Nasal cavity respiratory epithelium epithelial cell of viscerocranial mucosa (primary cell): ENCODE measurements around the gene ACSL5. TPM values are rescaled to one million over a fixed set of nuclear protein-coding genes. Genes with fewer than 3 reads are reported as not detected.

Experiments
- total RNA-seq: library from RNA; depleted of rRNA; stranded (reverse); fragments of >200 nt; gene quantifications from 2 replicates; pipeline ENCODE4 v1.2.3, GENCODE V29; 2014

The ACSL5 gene
- 2.0 TPM in 1 of 2 replicates, not detected in the other for total RNA-seq

GRCh38 chr10:112373912-112374338, at the start of gene ACSL5:
Gene ACSL5, plus strand, starts transcription at chr10:112374116. Its CDS starts 20,831 bp downstream, at chr10:112394947.

GRCh38 chr10:112446855-112447619, 73.1 kb downstream of the ACSL5 start, which contains the start of the genes VTI1A and ZDHHC6:
Gene VTI1A, plus strand, starts transcription at chr10:112447215. Its CDS starts 159 bp downstream, at chr10:112447374.
Gene ZDHHC6, minus strand, starts transcription at chr10:112446914. Its CDS starts 1,478 bp downstream, at chr10:112445436.

Other genes starting within 250 kb of the ACSL5 start
- 13.3 and 14.9 TPM in 2 replicates for gene GPAM, start 190.4 kb upstream of the ACSL5 start, total RNA-seq
- gene TECTB, start 90.7 kb upstream of the ACSL5 start, total RNA-seq = not detected in 2 replicates
- gene ZDHHC6, start 72.8 kb downstream of the ACSL5 start, total RNA-seq = 21.9 and 32.7 TPM in 2 replicates
- gene VTI1A, start 73.1 kb downstream of the ACSL5 start, total RNA-seq = 30.8 and 38.9 TPM in 2 replicates